Cardiac muscle cell (in vitro differentiated cells and primary cell): ENCODE data around the gene SLC13A3. TPM values are rescaled to one million over a fixed set of nuclear protein-coding genes. Genes with fewer than 3 reads are reported as not detected.

Experiments
- DNase-seq, 2 donors: peaks; one replicate each; pipeline versions ENCODE4 v3.0.0 to v3.0.0-alpha.2; 2010 to 2017; ENCODE audit warnings: low read depth in 1 of 2, low spot score in 1 of 2
- H3K27ac ChIP-seq: fragments of 200-600 bp; sonication (generic); 2 replicates; pipeline ENCODE4 v1.5.1; 2016
- H3K27me3 ChIP-seq: fragments of 200-600 bp; sonication (generic); 2 replicates; pipeline ENCODE4 v1.6.0; 2016; ENCODE audit warnings: control low read depth
- H3K36me3 ChIP-seq: fragments of 200-600 bp; sonication (generic); 2 replicates; pipeline ENCODE4 v1.5.1; 2016; ENCODE audit warnings: control low read depth
- H3K4me1 ChIP-seq: fragments of 200-600 bp; sonication (generic); 2 replicates; pipeline ENCODE4 v1.8.1; 2017; ENCODE audit warnings: low read depth, mild to moderate bottlenecking, mixed run types
- H3K4me3 ChIP-seq: fragments of 200-600 bp; sonication (generic); 2 replicates; pipeline ENCODE4 v1.5.1; 2016; ENCODE audit warnings: mild to moderate bottlenecking
- H3K9me3 ChIP-seq: fragments of 200-600 bp; sonication (generic); 2 replicates; pipeline ENCODE4 v1.5.1; 2017; ENCODE audit warnings: low read depth, mild to moderate bottlenecking, control low read depth
- polyA plus RNA-seq: library from polyadenylated mRNA; unstranded; fragments of >200 nt; fragmentation: Nextera tagmentation; extraction: Ambion mirVana; gene quantifications from 2 replicates; pipeline ENCODE4 v1.2.1, GENCODE V29; 2016
- total RNA-seq: library from RNA; depleted of rRNA; stranded (reverse); fragments of >200 nt; gene quantifications from 2 replicates; pipeline ENCODE4 v1.2.3, GENCODE V29; 2016
- TF ChIP-seq, protein P1 (sequence below): IDR thresholded peaks from 2 replicates; pipeline ENCODE4 v1.5.1; 2012; ENCODE audit warnings: low read depth, mild to moderate bottlenecking, low read length

SLC13A3 gene
- total and polyA plus RNA-seq, 2 experiments from 2014 or later: 2.1 to 3.9 TPM

DNA sequence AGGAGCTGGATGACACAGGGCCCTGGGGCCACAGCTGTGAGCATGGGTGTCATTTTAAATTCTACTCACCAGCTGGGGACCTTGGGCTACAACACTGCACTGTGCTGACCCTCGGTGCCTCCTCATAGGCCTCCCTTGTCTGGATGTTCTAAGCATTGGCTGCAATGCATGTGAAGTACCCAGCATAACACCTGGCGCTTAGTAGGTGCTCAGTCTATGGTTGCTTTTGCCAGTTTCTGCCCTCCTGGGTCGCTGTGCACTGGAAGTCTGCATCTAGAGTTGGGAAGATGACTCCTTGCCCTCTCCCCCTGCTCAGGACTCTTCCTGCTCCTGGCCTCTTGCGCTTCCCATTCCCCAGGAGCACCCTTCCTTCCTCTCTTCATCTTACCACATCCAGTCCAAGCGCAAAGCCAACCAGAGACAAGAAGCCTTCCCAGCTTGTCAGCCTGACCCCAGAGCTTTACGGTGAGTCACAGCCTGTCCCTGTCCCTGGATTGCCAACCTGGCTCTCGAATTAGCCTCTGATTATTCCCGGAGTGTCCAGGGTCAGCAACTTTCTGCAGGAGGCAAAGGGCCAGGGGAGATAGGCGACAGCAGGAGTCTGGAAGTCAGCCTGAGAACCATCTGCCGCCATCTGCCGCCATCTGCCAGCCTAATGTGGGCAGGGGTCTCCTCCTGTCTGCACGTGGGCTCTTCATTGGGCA, 8.8 kb downstream of the SLC13A3 start:
- no peak for DNase-seq
- no peaks in the 10 kb centered on the region for H3K27me3 ChIP-seq
- H3K4me3 ChIP-seq: no peak overlapping the region
- no peak overlapping the region for H3K27ac ChIP-seq
- no peaks in the 10 kb centered on the region for H3K9me3 ChIP-seq
- TF ChIP-seq, protein P1, sequence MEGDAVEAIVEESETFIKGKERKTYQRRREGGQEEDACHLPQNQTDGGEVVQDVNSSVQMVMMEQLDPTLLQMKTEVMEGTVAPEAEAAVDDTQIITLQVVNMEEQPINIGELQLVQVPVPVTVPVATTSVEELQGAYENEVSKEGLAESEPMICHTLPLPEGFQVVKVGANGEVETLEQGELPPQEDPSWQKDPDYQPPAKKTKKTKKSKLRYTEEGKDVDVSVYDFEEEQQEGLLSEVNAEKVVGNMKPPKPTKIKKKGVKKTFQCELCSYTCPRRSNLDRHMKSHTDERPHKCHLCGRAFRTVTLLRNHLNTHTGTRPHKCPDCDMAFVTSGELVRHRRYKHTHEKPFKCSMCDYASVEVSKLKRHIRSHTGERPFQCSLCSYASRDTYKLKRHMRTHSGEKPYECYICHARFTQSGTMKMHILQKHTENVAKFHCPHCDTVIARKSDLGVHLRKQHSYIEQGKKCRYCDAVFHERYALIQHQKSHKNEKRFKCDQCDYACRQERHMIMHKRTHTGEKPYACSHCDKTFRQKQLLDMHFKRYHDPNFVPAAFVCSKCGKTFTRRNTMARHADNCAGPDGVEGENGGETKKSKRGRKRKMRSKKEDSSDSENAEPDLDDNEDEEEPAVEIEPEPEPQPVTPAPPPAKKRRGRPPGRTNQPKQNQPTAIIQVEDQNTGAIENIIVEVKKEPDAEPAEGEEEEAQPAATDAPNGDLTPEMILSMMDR: no peak
- H3K36me3 ChIP-seq: no peaks in the 10 kb centered on the region
- H3K4me1 ChIP-seq: no peaks in the 10 kb centered on the region

DNA sequence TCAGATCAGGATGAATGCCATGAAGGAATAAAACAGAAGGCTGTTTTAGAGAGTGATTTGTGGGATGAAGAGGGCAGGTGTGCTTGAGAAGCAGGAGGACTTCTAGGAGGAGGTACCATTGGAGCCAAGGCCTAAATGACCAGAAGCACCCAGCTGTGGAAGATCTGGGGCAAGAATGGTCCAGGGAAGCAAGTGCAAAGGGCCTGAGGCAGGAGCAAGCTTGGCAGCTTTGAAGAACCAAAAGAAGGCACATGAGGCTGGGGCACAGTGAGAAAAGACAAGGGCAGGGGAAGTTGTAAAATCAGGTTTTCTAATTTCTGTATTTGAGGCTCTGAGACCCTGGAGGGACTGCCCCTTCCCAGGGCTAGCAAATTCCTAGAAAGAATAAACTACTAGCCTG, 9.8 kb downstream of the SLC13A3 start:
- no peaks in the 10 kb centered on the region for H3K4me1 ChIP-seq
- H3K36me3 ChIP-seq: no peaks in the 10 kb centered on the region
- TF ChIP-seq, protein P1: no peak
- no peak overlapping the region for H3K4me3 ChIP-seq
- no peak for DNase-seq
- no peaks in the 10 kb centered on the region for H3K27me3 ChIP-seq
- H3K9me3 ChIP-seq: no peaks in the 10 kb centered on the region
- H3K27ac ChIP-seq: no peak overlapping the region

DNA sequence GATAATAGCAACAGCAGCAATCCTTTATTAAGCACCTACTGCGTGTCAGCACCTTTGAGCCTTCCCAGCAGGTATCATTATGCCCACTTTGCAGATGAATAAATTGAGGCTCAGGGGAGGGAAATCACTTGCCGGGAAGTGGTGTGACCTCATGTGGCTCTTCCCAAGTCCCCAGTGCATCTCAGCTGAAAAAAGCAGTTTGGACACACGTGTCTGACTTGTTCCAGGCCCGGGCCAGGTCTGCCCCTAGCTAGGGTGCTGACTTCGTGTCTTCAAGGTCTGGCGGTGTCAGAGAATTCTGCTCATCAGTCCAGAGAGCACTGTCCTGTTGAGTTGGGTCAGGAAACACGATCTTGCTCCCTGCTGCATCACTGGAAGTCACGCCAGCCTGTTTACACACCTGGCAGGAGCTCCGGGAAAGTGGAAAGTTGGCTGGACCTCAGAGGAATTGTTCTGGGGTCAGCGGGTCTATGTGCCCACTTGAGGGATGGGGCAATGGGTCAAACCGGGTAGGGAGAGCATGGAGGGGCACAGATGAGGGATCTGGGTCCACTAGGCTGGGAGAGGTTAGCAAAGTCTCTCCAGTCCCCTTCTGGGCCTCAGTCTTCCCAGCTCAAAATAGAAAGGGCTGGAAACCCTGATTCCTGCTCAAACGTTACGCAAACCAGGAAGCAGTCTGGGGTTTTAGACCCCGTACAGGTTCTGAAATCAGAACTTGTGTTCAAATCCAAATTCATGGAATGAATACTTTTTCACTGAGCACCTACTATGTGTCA, 10.5 kb downstream of the SLC13A3 start:
- TF ChIP-seq, protein P1: no peak
- no peaks in the 10 kb centered on the region for H3K4me1 ChIP-seq
- no peak overlapping the region for H3K4me3 ChIP-seq
- no peak overlapping the region for H3K27ac ChIP-seq
- no peaks in the 10 kb centered on the region for H3K27me3 ChIP-seq
- no peaks in the 10 kb centered on the region for H3K9me3 ChIP-seq
- H3K36me3 ChIP-seq: no peaks in the 10 kb centered on the region
- DNase-seq: no peak

- DNase-seq: no peak
- Histone ChIP-seq H3K4me1 (no peaks in the 10 kb centered on the region), H3K9me3 (no peaks in the 10 kb centered on the region), H3K4me3 (no peak overlapping the region), H3K27me3 (no peaks in the 10 kb centered on the region), H3K27ac (no peak overlapping the region), H3K36me3 (no peaks in the 10 kb centered on the region)
- TF ChIP-seq, protein P1: no peak
These were observed 11.2 kb downstream of the SLC13A3 start for GRCh38 chr20:46640044-46640443.

DNA sequence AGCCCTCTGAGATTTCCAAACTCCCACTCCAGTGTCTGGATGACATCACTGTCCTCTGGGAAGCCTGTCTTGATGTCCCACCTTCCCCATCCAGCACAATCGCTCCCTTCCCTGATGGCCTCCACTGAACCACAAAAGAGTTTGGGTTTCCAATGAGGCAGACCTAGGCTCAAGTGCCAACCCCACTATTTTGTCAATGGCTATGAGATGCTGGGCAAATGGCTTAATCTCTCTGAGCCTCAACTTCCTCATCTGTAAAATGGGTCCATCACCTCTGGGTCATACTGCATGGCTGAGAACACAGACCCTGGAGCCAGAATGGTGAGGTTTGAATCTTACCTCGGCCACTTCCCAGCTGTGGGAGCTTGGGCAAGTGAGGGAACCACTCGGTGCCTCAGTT, 11.7 kb downstream of the SLC13A3 start:
- H3K4me1 ChIP-seq: no peaks in the 10 kb centered on the region
- no peak for DNase-seq
- TF ChIP-seq, protein P1: no peak
- H3K4me3 ChIP-seq: no peak overlapping the region
- no peaks in the 10 kb centered on the region for H3K36me3 ChIP-seq
- no peaks in the 10 kb centered on the region for H3K27me3 ChIP-seq
- no peaks in the 10 kb centered on the region for H3K9me3 ChIP-seq
- no peak overlapping the region for H3K27ac ChIP-seq
